GM12891 (cell line): ENCODE measurements around the gene RPA3.

Source experiments
- PAX5 ChIP-seq: IDR thresholded peaks from 2 replicates; pipeline ENCODE4 v1.6.1; 2011; ENCODE audit warnings: low read length, moderate library complexity, mild to moderate bottlenecking; ENCODE audit not compliant: insufficient read depth, severe bottlenecking
- POLR2A ChIP-seq: IDR thresholded peaks from 2 replicates; pipeline ENCODE4 v1.6.1; 2011; ENCODE audit warnings: low read depth, low read length, control low read depth
- POLR2AphosphoS5 ChIP-seq: IDR thresholded peaks from 2 replicates; pipeline ENCODE4 v1.6.1; 2011; ENCODE audit warnings: low read depth, low read length, control low read depth
- POU2F2 ChIP-seq: IDR thresholded peaks from 2 replicates; pipeline ENCODE4 v1.6.1; 2011; ENCODE audit warnings: low read depth, mild to moderate bottlenecking, control low read depth, low read length, moderate library complexity
- SPI1 ChIP-seq: IDR thresholded peaks from 2 replicates; pipeline ENCODE4 v1.6.1; 2011; ENCODE audit warnings: low read depth, low read length, control low read depth
- TAF1 ChIP-seq: IDR thresholded peaks from 2 replicates; pipeline ENCODE4 v1.6.1; 2011; ENCODE audit warnings: low read depth, low read length, control low read depth

- TF ChIP-seq POLR2AphosphoS5 (no peak), POLR2A (no peak), TAF1 (no peak), PAX5 (no peak), POU2F2 (no peak), SPI1 (no peak)
Observed at GRCh38 chr7:7704867-7705266, 13.5 kb downstream of the RPA3 start.
